GM19395 (cell line): Measurements from ENCODE around the gene GPR37L1.

Experiments
- ATAC-seq: cut with Tn5 transposase; IDR thresholded peaks from one replicate; pipeline ENCODE4 v1.9.1; 2021; ENCODE audit warnings: mild to moderate bottlenecking, moderate library complexity; ENCODE audit not compliant: unreplicated experiment

GPR37L1 gene

GRCh38 chr1:202122639-202123335 is at the start of gene GPR37L1:
GPR37L1 (plus strand) TSS chr1:202122917; CDS start chr1:202122964, 47 bp downstream.
- no peak for ATAC-seq

- no peak for ATAC-seq
Measured at GRCh38 chr1:202073206-202073605, 49.5 kb upstream of the GPR37L1 start.

GRCh38 chr1:202074985-202075384 is 47.7 kb upstream of the GPR37L1 start:
- no peak for ATAC-seq

GRCh38 chr1:202075389-202075788 is 47.3 kb upstream of the GPR37L1 start:
- ATAC-seq, result no peak

GRCh38 chr1:202076050-202076511 is 46.6 kb upstream of the GPR37L1 start:
- ATAC-seq, result no peak

- no peak for ATAC-seq
Measured at GRCh38 chr1:202078241-202078640, 44.5 kb upstream of the GPR37L1 start.

GRCh38 chr1:202081992-202082391 is 40.7 kb upstream of the GPR37L1 start:
- ATAC-seq, result no peak

- ATAC-seq, result no peak
Measured at GRCh38 chr1:202084791-202085681, 37.7 kb upstream of the GPR37L1 start.

- ATAC-seq, result no peak
Measured at GRCh38 chr1:202085682-202086373, 36.9 kb upstream of the GPR37L1 start.

DNA sequence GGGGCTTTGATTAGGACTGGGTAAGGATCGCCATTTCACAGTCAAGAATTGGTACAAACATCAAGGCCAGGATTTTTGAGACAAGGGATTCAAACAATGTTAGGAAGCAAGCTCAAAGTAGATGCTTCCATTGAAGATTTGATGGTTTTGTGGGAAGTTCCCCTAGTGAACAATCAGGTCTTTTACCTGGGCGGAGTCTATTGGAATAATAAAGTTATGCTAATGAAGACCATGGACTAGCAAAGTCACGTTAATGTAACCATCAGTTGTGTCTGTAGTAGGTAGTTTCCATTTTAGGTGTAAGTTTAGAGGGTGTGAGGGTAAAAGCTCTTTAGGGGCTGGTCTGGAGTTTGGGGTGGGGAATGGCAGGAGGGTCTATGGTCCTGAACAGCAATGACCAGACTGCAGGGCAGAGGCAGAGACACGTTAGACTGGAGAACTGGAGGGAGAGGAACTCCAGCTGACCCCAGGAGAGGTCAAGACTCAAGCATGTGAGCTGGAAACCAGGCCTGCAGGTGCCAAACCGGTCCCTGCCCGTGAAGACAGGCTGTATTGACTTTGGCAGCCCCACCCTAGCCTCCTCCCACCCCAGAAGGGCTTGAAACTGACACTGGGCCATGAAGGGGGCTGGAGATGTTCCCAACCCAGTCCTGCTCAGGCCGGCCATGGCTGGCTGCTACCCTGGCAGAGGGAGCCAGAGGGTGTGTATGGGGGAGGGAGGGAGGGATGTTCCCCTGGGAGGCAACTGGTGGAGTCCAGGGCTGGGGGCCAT is 36.0 kb upstream of the GPR37L1 start:
- no peak for ATAC-seq

DNA sequence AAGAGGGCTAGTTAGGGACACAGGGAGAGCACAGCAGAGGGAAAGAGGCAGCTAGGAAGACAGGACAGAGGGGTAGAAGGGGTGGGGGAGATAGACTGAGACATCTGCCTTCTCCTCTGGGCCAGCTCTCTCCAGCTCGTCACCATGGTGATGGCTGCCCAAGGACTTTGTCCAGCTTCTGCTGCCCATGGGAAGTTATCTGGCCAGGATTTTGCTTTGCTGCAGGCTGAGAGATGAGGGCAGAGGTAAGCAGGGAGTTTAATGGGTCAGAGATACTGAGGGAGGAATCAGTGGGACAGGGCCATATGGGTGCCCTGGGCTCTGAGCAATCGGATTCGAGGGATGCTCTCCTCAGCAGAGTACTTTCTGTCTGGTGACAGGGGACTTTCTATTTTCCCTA is 34.5 kb upstream of the GPR37L1 start:
- ATAC-seq, result no peak

- no peak for ATAC-seq
Measured at GRCh38 chr1:202090994-202091393, 31.7 kb upstream of the GPR37L1 start.

- no peak for ATAC-seq
Measured at GRCh38 chr1:202093858-202094257, 28.9 kb upstream of the GPR37L1 start.

DNA sequence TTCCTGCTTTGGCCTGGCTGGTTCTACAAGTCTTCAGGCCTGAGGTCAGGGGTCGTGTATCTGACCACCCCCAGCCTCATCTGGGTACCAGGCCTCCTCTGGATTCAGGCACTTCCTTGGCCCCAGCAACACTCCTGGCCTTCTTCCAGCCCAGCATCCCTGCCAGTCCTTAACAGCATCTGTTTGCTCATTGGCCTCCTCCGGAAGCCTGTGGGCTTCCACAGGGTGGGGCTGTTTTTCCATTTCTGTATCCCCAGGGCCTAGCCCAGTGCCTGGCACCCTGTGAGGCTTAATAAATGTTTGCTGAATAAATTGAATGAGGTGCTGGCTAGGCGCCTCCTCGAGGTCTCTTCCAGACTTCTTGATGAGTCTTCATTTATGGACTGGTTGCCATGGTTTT is 21.5 kb upstream of the GPR37L1 start:
- no peak for ATAC-seq

DNA sequence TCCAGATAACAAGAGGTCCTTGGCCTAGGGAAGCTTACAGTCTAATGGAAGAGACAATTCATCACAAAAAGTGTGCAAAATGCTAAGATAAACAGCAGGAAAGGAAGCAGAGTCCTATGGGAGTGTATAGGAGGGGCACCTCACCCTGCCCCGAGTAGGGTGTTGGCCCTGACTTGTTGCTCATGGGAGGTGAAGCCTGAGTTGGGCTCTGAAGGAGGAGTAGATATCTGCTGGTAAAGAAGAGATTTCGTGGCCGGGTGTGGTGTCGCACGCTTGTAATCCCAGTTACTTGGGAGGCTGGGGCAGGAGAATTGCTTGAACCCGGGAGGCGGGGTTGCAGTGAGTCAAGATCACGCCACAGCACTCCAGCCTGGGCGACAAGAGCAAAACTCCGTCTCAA is 18.6 kb upstream of the GPR37L1 start:
- ATAC-seq, result no peak

GRCh38 chr1:202105571-202106339 is 17.0 kb upstream of the GPR37L1 start:
- no peak for ATAC-seq

- no peak for ATAC-seq
Measured at GRCh38 chr1:202106340-202107254, 16.1 kb upstream of the GPR37L1 start.

GRCh38 chr1:202107321-202107761 is 15.4 kb upstream of the GPR37L1 start:
- ATAC-seq, result no peak
